DND-41 (cell line): ENCODE results near the gene SCARF1.

Experiments
- ATAC-seq: fragments of 200-7000 bp; cut with Tn5 transposase; 3 replicates; pipeline ENCODE4 v1.9.1; 2021; ENCODE audit warnings: low read depth; ENCODE audit not compliant: insufficient read depth
- DNase-seq: peaks from one replicate; pipeline ENCODE4 v3.0.0-alpha.2; 2020
- H2AFZ ChIP-seq: 2 replicates; pipeline ENCODE4 v1.6.0; 2012; ENCODE audit warnings: low read depth, low read length
- H3K27ac ChIP-seq: 2 replicates; pipeline ENCODE4 v1.5.1; 2012; ENCODE audit warnings: low read length, inconsistent platforms
- H3K27me3 ChIP-seq: fragments of 200-600 bp; sonication (generic); 2 replicates; pipeline ENCODE4 v1.6.0; 2012; ENCODE audit warnings: low read length, mild to moderate bottlenecking, inconsistent platforms; ENCODE audit not compliant: insufficient read depth, poor library complexity
- H3K36me3 ChIP-seq: 2 replicates; pipeline ENCODE4 v1.5.1; 2012; ENCODE audit warnings: low read length, inconsistent platforms; ENCODE audit not compliant: insufficient read depth
- H3K4me1 ChIP-seq: 2 replicates; pipeline ENCODE4 v1.5.1; 2012; ENCODE audit warnings: mild to moderate bottlenecking, low read length; ENCODE audit not compliant: insufficient read depth
- H3K4me2 ChIP-seq: 2 replicates; pipeline ENCODE4 v1.6.0; 2012; ENCODE audit warnings: mild to moderate bottlenecking, moderate library complexity, low read length, inconsistent platforms; ENCODE audit not compliant: insufficient read depth
- H3K4me3 ChIP-seq, 2 experiments: fragments of 200-600 bp in 1 of 2; shearing (Covaris generic) in 1 of 2; 2 replicates each; pipeline ENCODE4 v1.5.1; 2012 to 2016; ENCODE audit warnings: inconsistent platforms in 2 of 2, low read length in 2 of 2, mild to moderate bottlenecking in 2 of 2, low read depth in 1 of 2, moderate library complexity in 1 of 2
- H3K79me2 ChIP-seq: 2 replicates; pipeline ENCODE4 v1.6.0; 2012; ENCODE audit warnings: low read length, inconsistent platforms; ENCODE audit not compliant: insufficient read depth
- H3K9ac ChIP-seq: 2 replicates; pipeline ENCODE4 v1.6.0; 2012; ENCODE audit warnings: low read depth, mild to moderate bottlenecking, inconsistent platforms, low read length, moderate library complexity
- H3K9me3 ChIP-seq: 2 replicates; pipeline ENCODE4 v1.5.1; 2012; ENCODE audit warnings: low read length, moderate library complexity, mild to moderate bottlenecking, inconsistent platforms; ENCODE audit not compliant: insufficient read depth, severe bottlenecking
- H4K20me1 ChIP-seq: 2 replicates; pipeline ENCODE4 v1.6.0; 2012; ENCODE audit warnings: low read length; ENCODE audit not compliant: insufficient read depth
- CTCF ChIP-seq: IDR thresholded peaks from 2 replicates; pipeline ENCODE4 v1.5.1; 2012; ENCODE audit warnings: borderline replicate concordance, low read length, moderate library complexity, mild to moderate bottlenecking; ENCODE audit not compliant: poor library complexity, severe bottlenecking; ENCODE audit errors: extremely low read depth
- EZH2 ChIP-seq: IDR thresholded peaks from 3 replicates; pipeline ENCODE4 v1.6.1; 2012; ENCODE audit warnings: borderline replicate concordance, low read depth, mild to moderate bottlenecking, moderate library complexity, low read length, inconsistent platforms; ENCODE audit not compliant: severe bottlenecking

The SCARF1 gene

GRCh38 chr17:1648173-1648962, 2.8 kb upstream of the SCARF1 start:
- TF ChIP-seq EZH2 (no peak), CTCF (no peak)
- Histone ChIP-seq H2AFZ (peak overlapping the region; percentile 77), H3K36me3 (peaks cover 36% of the 10 kb centered on the region), H3K4me2 (peak overlapping the region; percentile 97), H3K9me3 (no peaks in the 10 kb centered on the region), H3K27ac (peak overlapping the region; percentile 71), H3K27me3 (peaks cover 2% of the 10 kb centered on the region), H3K9ac (peak overlapping the region; percentile 64), H3K4me1 (peaks cover 32% of the 10 kb centered on the region), H3K4me3 (peak overlapping the region in 1 of 2 experiments; percentile 59; a peak in 2 of 4 replicates), H4K20me1 (peaks cover 24% of the 10 kb centered on the region), H3K79me2 (no peaks in the 10 kb centered on the region)
- ATAC-seq = no peak
- no peak for DNase-seq

GRCh38 chr17:1647802-1648171, 2.3 kb upstream of the SCARF1 start:
- peaks cover 30% of the 10 kb centered on the region for H3K36me3 ChIP-seq
- H3K4me1 ChIP-seq = peaks cover 34% of the 10 kb centered on the region
- peaks cover 22% of the 10 kb centered on the region for H4K20me1 ChIP-seq
- DNase-seq = no peak
- no peak for ATAC-seq
- no peaks in the 10 kb centered on the region for H3K79me2 ChIP-seq
- H3K9ac ChIP-seq = peak overlapping the region; percentile 64; the same call in 1 of the 2 replicates
- peak overlapping the region in 1 of 2 experiments; percentile 59; a peak in 1 of 4 replicates for H3K4me3 ChIP-seq
- H3K27ac ChIP-seq = no peak overlapping the region
- no peak overlapping the region for H2AFZ ChIP-seq
- no peak for TF ChIP-seq CTCF
- no peak for TF ChIP-seq EZH2
- peaks cover 4% of the 10 kb centered on the region for H3K27me3 ChIP-seq
- no peaks in the 10 kb centered on the region for H3K9me3 ChIP-seq
- H3K4me2 ChIP-seq = peak overlapping the region; percentile 97

- Histone ChIP-seq H2AFZ (no peak overlapping the region), H3K4me1 (peaks cover 34% of the 10 kb centered on the region), H3K4me2 (no peak overlapping the region), H3K4me3 (no peak overlapping the region), H4K20me1 (peaks cover 18% of the 10 kb centered on the region), H3K36me3 (peaks cover 16% of the 10 kb centered on the region), H3K27ac (no peak overlapping the region), H3K9me3 (no peaks in the 10 kb centered on the region), H3K79me2 (no peaks in the 10 kb centered on the region), H3K27me3 (peaks cover 4% of the 10 kb centered on the region), H3K9ac (no peak overlapping the region)
- no peak for TF ChIP-seq EZH2
- TF ChIP-seq CTCF = no peak
- ATAC-seq (no peak), DNase-seq (no peak)
Observed at GRCh38 chr17:1646199-1646875, 805 bp upstream of the SCARF1 start.
